Keratinocyte (primary cell): ENCODE data around the gene ATP6V0D1.

ENCODE experiments used
- EZH2 ChIP-seq: IDR thresholded peaks from one replicate; pipeline ENCODE4 v1.6.1; 2012; ENCODE audit warnings: inconsistent platforms, mild to moderate bottlenecking, low read length, moderate library complexity
- TF ChIP-seq, protein P1 (sequence below), 3 experiments: IDR thresholded peaks in 1 of 3; conservative IDR thresholded peaks in 1 of 3; optimal IDR thresholded peaks in 1 of 3; 2 replicates in 2 of 3; 3 replicates in 1 of 3; pipeline versions ENCODE3 to v1.5.1; 2011; ENCODE audit warnings: low read length in 3 of 3, mild to moderate bottlenecking in 3 of 3, moderate library complexity in 2 of 3, control low read depth in 1 of 3, inconsistent platforms in 1 of 3; ENCODE audit not compliant: insufficient read depth in 2 of 3; ENCODE audit errors: extremely low read depth in 1 of 3

DNA sequence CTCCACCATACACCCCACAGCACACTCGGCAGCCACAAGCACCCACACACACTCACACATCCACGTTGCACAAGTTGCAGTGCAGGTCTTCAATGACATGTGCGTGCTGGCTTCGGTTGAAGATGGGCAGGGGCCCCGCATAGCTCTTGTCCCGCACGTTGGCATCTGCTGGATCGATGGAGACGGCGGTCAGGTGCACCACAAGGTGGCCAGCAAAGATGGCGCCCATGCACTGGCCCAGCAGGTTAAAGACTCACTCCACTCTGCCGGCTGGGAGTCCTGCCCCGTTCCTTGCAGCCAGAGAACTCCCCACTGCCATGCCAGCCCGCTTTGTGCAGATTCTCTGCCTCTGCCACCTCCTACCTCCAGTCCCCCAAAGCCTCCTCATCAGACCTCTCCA, 80.1 kb downstream of the ATP6V0D1 start:
- TF ChIP-seq, protein P1, sequence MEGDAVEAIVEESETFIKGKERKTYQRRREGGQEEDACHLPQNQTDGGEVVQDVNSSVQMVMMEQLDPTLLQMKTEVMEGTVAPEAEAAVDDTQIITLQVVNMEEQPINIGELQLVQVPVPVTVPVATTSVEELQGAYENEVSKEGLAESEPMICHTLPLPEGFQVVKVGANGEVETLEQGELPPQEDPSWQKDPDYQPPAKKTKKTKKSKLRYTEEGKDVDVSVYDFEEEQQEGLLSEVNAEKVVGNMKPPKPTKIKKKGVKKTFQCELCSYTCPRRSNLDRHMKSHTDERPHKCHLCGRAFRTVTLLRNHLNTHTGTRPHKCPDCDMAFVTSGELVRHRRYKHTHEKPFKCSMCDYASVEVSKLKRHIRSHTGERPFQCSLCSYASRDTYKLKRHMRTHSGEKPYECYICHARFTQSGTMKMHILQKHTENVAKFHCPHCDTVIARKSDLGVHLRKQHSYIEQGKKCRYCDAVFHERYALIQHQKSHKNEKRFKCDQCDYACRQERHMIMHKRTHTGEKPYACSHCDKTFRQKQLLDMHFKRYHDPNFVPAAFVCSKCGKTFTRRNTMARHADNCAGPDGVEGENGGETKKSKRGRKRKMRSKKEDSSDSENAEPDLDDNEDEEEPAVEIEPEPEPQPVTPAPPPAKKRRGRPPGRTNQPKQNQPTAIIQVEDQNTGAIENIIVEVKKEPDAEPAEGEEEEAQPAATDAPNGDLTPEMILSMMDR (optimal IDR thresholded peaks at IDR 0.05 in 1 of 3, IDR thresholded peaks at IDR 0.05 in 1 of 3, conservative IDR thresholded peaks at IDR 0.05 in 1 of 3; ENCODE audit: extremely low read depth in 1 of 3, insufficient read depth in 2 of 3, low read length in 3 of 3) = no peak
- no peak for TF ChIP-seq EZH2
